GM18870 (cell line): ENCODE results near the gene NDE1.

ENCODE experiments used
- ATAC-seq: cut with Tn5 transposase; IDR thresholded peaks from one replicate; pipeline ENCODE4 v1.9.1; 2021; ENCODE audit warnings: moderate library complexity; ENCODE audit not compliant: unreplicated experiment

Gene NDE1

GRCh38 chr16:15764112-15764511 is 114.1 kb downstream of the NDE1 start:
- ATAC-seq: no peak

- no peak for ATAC-seq
Measured at GRCh38 chr16:15765116-15765515, 115.1 kb downstream of the NDE1 start.

- peak; percentile 74 for ATAC-seq
Measured at GRCh38 chr16:15765880-15766279, 115.8 kb downstream of the NDE1 start.

GRCh38 chr16:15766918-15767317 is 116.9 kb downstream of the NDE1 start:
- ATAC-seq: no peak

GRCh38 chr16:15768201-15768600 is 118.2 kb downstream of the NDE1 start:
- no peak for ATAC-seq

GRCh38 chr16:15769239-15769638 is 119.2 kb downstream of the NDE1 start:
- ATAC-seq: no peak

- no peak for ATAC-seq
Measured at GRCh38 chr16:15770107-15770506, 120.1 kb downstream of the NDE1 start.

GRCh38 chr16:15770512-15770911 is 120.5 kb downstream of the NDE1 start:
- ATAC-seq: no peak

GRCh38 chr16:15771694-15772093 is 121.6 kb downstream of the NDE1 start:
- no peak for ATAC-seq

GRCh38 chr16:15772579-15773293 is 122.7 kb downstream of the NDE1 start:
- ATAC-seq: no peak

GRCh38 chr16:15773968-15774367 is 123.9 kb downstream of the NDE1 start:
- no peak for ATAC-seq

- ATAC-seq: no peak
Measured at GRCh38 chr16:15775209-15775608, 125.2 kb downstream of the NDE1 start.

- no peak for ATAC-seq
Measured at GRCh38 chr16:15775663-15776304, 125.7 kb downstream of the NDE1 start.
